GM12873 (cell line): Measurements from ENCODE around the gene KMT5B.

Experiments used
- CTCF ChIP-seq: IDR thresholded peaks from 2 replicates; pipeline ENCODE4 v1.5.1; 2012; ENCODE audit warnings: low read depth, mild to moderate bottlenecking, moderate library complexity, low read length, control low read depth; ENCODE audit not compliant: insufficient read depth; ENCODE audit errors: missing control alignments

KMT5B gene

GRCh38 chr11:68229601-68230000, 16.5 kb upstream of the KMT5B start:
- no peak for TF ChIP-seq CTCF

- TF ChIP-seq CTCF, result no peak
Observed at GRCh38 chr11:68226421-68226820, 13.3 kb upstream of the KMT5B start.

- TF ChIP-seq CTCF, result no peak
Observed at GRCh38 chr11:68224606-68225005, 11.5 kb upstream of the KMT5B start.

GRCh38 chr11:68223275-68223674, 10.2 kb upstream of the KMT5B start:
- TF ChIP-seq CTCF, result no peak

- no peak for TF ChIP-seq CTCF
Observed at GRCh38 chr11:68221406-68221805, 8.3 kb upstream of the KMT5B start.

- no peak for TF ChIP-seq CTCF
Observed at GRCh38 chr11:68216171-68216938, 3.3 kb upstream of the KMT5B start.

- no peak for TF ChIP-seq CTCF
Observed at GRCh38 chr11:68215524-68216170, 2.6 kb upstream of the KMT5B start.
